NCI-H146 (cell line): ENCODE measurements around the gene MS4A3.
"Not testable (repeated sequence)": the region's sequence is repeated elsewhere in the genome, so short reads cannot be mapped to it uniquely, and the experiment has no call there.

Source experiments
- DNase-seq: peaks from one replicate; lab custom pipeline; 2025; lab: John Stamatoyannopoulos, UW

Gene MS4A3

GRCh38 chr11:60095477-60096120, 39.1 kb downstream of the MS4A3 start:
- DNase-seq, result no peak

DNA sequence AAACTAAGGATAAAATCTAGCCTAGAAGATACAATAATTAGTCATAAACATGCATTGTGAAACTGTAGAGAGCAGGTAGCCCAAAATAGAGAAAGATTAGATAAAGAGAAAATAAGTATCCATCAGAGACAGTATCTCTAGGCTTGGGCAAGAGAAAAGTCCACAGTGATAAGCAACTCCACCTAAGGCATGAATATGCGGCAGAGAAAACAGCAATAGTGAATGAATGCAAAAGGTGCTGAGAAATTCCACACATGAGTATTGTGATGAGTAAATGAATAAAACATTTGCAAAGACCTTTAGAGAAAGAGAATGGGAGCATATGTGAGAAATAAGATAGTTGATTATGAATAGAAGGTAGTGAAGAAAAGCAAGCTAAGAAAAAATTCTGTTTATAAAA, 40.7 kb downstream of the MS4A3 start:
- DNase-seq, result no peak

GRCh38 chr11:60098508-60098907, 42.0 kb downstream of the MS4A3 start:
- DNase-seq, result no peak

- no peak for DNase-seq
These were observed 44.1 kb downstream of the MS4A3 start for GRCh38 chr11:60100516-60100915.

GRCh38 chr11:60101368-60101767, 44.9 kb downstream of the MS4A3 start:
- not testable (repeated sequence) for DNase-seq

GRCh38 chr11:60104471-60105115, 48.1 kb downstream of the MS4A3 start:
- not testable (repeated sequence) for DNase-seq

- not testable (repeated sequence) for DNase-seq
These were observed 52.2 kb downstream of the MS4A3 start for GRCh38 chr11:60108631-60109030.

GRCh38 chr11:60111793-60112192, 55.3 kb downstream of the MS4A3 start:
- no peak for DNase-seq

- no peak for DNase-seq
These were observed 60.7 kb downstream of the MS4A3 start for GRCh38 chr11:60116996-60117790.

- no peak for DNase-seq
These were observed 61.9 kb downstream of the MS4A3 start for GRCh38 chr11:60118338-60118737.

DNA sequence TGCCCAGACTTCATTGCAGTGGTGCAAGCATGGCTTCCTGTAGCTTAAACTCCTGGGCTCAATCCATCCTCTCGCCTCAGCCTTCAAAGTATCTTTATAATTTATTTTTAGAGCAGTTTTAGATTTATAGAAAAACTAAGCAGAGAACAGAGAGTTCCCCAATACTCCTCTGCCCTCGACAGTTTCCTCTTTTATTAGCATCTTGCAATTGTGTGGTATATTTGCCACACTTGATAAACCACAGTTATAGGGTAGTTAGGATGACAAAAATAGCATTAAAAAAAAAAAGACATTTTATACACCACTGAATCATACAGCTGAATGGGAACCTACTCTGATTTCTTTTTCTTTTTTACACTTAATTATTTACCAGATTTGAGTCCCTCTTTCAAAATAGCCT, 63.2 kb downstream of the MS4A3 start:
- no peak for DNase-seq
